ENCODE results near the gene MRPL57.

DNA sequence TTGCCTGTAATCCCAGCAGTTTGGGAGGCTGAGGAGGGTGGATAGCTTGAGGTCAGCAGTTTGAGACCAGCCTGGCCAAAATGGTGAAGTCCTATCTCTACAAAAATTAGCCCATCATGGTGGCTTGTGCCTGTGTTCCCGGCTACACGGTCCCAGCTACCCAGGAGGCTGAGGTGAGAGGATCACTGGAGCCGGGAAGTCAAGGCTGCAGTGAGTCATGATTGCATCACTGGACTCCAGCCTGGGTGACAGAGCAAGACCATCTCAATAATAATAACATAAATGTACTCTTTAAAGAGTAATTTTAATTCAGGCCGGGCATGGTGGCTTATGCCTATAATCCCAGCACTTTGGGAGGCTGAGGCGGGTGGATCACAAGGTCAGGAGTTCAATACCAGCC, 38.8 kb upstream of the MRPL57 start:
- TF ChIP-seq SUZ12 (IDR thresholded peaks at IDR 0.05; ENCODE audit: extremely low read depth, insufficient read depth, insufficient read length) (no peak), YY1 (IDR thresholded peaks at IDR 0.05; ENCODE audit: insufficient read depth, insufficient read length) (no peak)
